SK-N-MC (cell line): ENCODE results near the gene AMOTL2.
A peak's percentile ranks its signal among the peaks of the same experiment; 100 is the strongest.

ENCODE experiments used
- DNase-seq: peaks from one replicate; pipeline ENCODE4 v3.0.0-alpha.2; 2011; ENCODE audit warnings: low read depth, low spot score
- H3K27ac ChIP-seq: fragments of 200-600 bp; sonication (generic); 2 replicates; pipeline ENCODE4 v1.5.1; 2016; ENCODE audit warnings: mixed run types
- H3K36me3 ChIP-seq: fragments of 200-600 bp; sonication (generic); 2 replicates; pipeline ENCODE4 v1.6.1; 2017; ENCODE audit warnings: antibody characterized with exemption, low read length, mixed read lengths; ENCODE audit not compliant: insufficient read depth
- H3K4me3 ChIP-seq: fragments of 200-600 bp; sonication (generic); 2 replicates; pipeline ENCODE4 v1.5.1; 2016
- H3K9ac ChIP-seq: fragments of 200-600 bp; sonication (generic); 2 replicates; pipeline ENCODE4 v1.8.0; 2017; ENCODE audit warnings: mixed run types, mixed read lengths; ENCODE audit not compliant: insufficient read length
- H3K9me3 ChIP-seq: fragments of 200-600 bp; sonication (generic); 2 replicates; pipeline ENCODE4 v1.6.1; 2017; ENCODE audit warnings: low read depth, mild to moderate bottlenecking, antibody characterized with exemption, low read length, moderate library complexity, mixed read lengths
- EZH2 ChIP-seq: fragments of 200-600 bp; sonication (generic); IDR thresholded peaks from one replicate; pipeline ENCODE4 v1.6.1; 2017; ENCODE audit warnings: antibody characterized with exemption
- FOXP2 ChIP-seq: optimal IDR thresholded peaks from 2 replicates; pipeline ENCODE3; 2011; ENCODE audit warnings: mild to moderate bottlenecking, moderate library complexity; ENCODE audit not compliant: insufficient read depth; ENCODE audit errors: extremely low read length, control extremely low read depth
- POLR2AphosphoS5 ChIP-seq: IDR thresholded peaks from 2 replicates; pipeline ENCODE4 v1.6.1; 2012; ENCODE audit warnings: mild to moderate bottlenecking, low read depth, low read length, borderline replicate concordance

The AMOTL2 gene

GRCh38 chr3:134369861-134370596, 4.2 kb downstream of the AMOTL2 start:
- H3K9me3 ChIP-seq, result no peaks in the 10 kb centered on the region
- peaks cover 70% of the 10 kb centered on the region for H3K36me3 ChIP-seq
- no peak for DNase-seq
- peak overlapping the region; percentile 80 for H3K27ac ChIP-seq
- H3K9ac ChIP-seq, result peak overlapping the region; percentile 24
- peak overlapping the region; percentile 94 for H3K4me3 ChIP-seq
- TF ChIP-seq EZH2, result no peak
- no peak for TF ChIP-seq FOXP2
- TF ChIP-seq POLR2AphosphoS5, result no peak

- Histone ChIP-seq H3K9ac (no peak overlapping the region), H3K36me3 (peaks cover 75% of the 10 kb centered on the region), H3K27ac (peak overlapping the region; percentile 80)
These were observed 5.0 kb downstream of the AMOTL2 start for GRCh38 chr3:134369231-134369741.

GRCh38 chr3:134368751-134369105, 5.5 kb downstream of the AMOTL2 start:
- Histone ChIP-seq H3K36me3 (peaks cover 77% of the 10 kb centered on the region), H3K9ac (no peak overlapping the region), H3K4me3 (no peak overlapping the region), H3K27ac (peak overlapping the region; percentile 80), H3K9me3 (no peaks in the 10 kb centered on the region)
- DNase-seq, result no peak
- TF ChIP-seq POLR2AphosphoS5, result no peak

More at GRCh38 chr3:134369231-134369741, 5.0 kb downstream of the AMOTL2 start:
- no peaks in the 10 kb centered on the region for H3K9me3 ChIP-seq
- DNase-seq, result no peak
- no peak overlapping the region for H3K4me3 ChIP-seq
- TF ChIP-seq POLR2AphosphoS5, result no peak
- no peak for TF ChIP-seq FOXP2
- TF ChIP-seq EZH2, result no peak

- Histone ChIP-seq H3K36me3 (peaks cover 83% of the 10 kb centered on the region), H3K9me3 (no peaks in the 10 kb centered on the region), H3K9ac (no peak overlapping the region), H3K4me3 (no peak overlapping the region), H3K27ac (peak overlapping the region; percentile 61)
- TF ChIP-seq FOXP2 (no peak), EZH2 (no peak), POLR2AphosphoS5 (no peak)
- DNase-seq, result no peak
These were observed 6.1 kb downstream of the AMOTL2 start for GRCh38 chr3:134367869-134368750.

- peak overlapping the region; percentile 95 for H3K27ac ChIP-seq
- H3K9me3 ChIP-seq, result no peaks in the 10 kb centered on the region
- TF ChIP-seq POLR2AphosphoS5 (no peak), EZH2 (no peak), FOXP2 (no peak)
- no peak for DNase-seq
- peaks cover 92% of the 10 kb centered on the region for H3K36me3 ChIP-seq
- no peak overlapping the region for H3K4me3 ChIP-seq
- H3K9ac ChIP-seq, result no peak overlapping the region
These were observed 7.1 kb downstream of the AMOTL2 start for GRCh38 chr3:134366928-134367811.

- no peak overlapping the region for H3K4me3 ChIP-seq
- TF ChIP-seq POLR2AphosphoS5, result no peak
- H3K9ac ChIP-seq, result no peak overlapping the region
- H3K27ac ChIP-seq, result peak overlapping the region; percentile 95
- H3K9me3 ChIP-seq, result no peaks in the 10 kb centered on the region
- DNase-seq, result no peak
- H3K36me3 ChIP-seq, result peaks cover 93% of the 10 kb centered on the region
These were observed 7.9 kb downstream of the AMOTL2 start for GRCh38 chr3:134366221-134366927.

- no peak overlapping the region for H3K9ac ChIP-seq
- peaks cover 93% of the 10 kb centered on the region for H3K36me3 ChIP-seq
- DNase-seq, result no peak
- H3K9me3 ChIP-seq, result no peaks in the 10 kb centered on the region
- H3K4me3 ChIP-seq, result no peak overlapping the region
- H3K27ac ChIP-seq, result peak overlapping the region; percentile 95
- TF ChIP-seq EZH2 (no peak), POLR2AphosphoS5 (no peak), FOXP2 (no peak)
These were observed 8.5 kb downstream of the AMOTL2 start for GRCh38 chr3:134365766-134366065.
